HL-60 (cell line): Measurements from ENCODE around the gene ZMYND10.

Experiments used
- DNase-seq, 2 experiments: peaks; one replicate each; pipeline ENCODE4 v3.0.0-alpha.2; 2010 to 2020; ENCODE audit warnings: low read depth in 1 of 2, low spot score in 1 of 2
- H3K27ac ChIP-seq: fragments of 250-450 bp; sonication (Bioruptor Pico); replicated peaks from 2 replicates; pipeline ENCODE4 v1.5.1; 2020; ENCODE audit warnings: mild to moderate bottlenecking, moderate library complexity
- H3K27me3 ChIP-seq: fragments of 250-450 bp; sonication (Bioruptor Pico); 2 replicates; pipeline ENCODE4 v1.5.1; 2021; ENCODE audit warnings: mild to moderate bottlenecking, moderate library complexity; ENCODE audit not compliant: insufficient read depth, poor library complexity, severe bottlenecking
- H3K4me3 ChIP-seq: replicated peaks from 2 replicates; pipeline ENCODE4 v1.5.1; 2011; ENCODE audit warnings: mild to moderate bottlenecking, control low read depth, low read length; ENCODE audit not compliant: insufficient read depth
- CTCF ChIP-seq: IDR thresholded peaks from one replicate; pipeline ENCODE4 v1.5.1; 2011; ENCODE audit warnings: low read length, control low read depth, inconsistent platforms; ENCODE audit not compliant: insufficient read depth
- GABPA ChIP-seq: IDR thresholded peaks from 2 replicates; pipeline ENCODE4 v1.6.1; 2012; ENCODE audit warnings: low read depth
- POLR2AphosphoS5 ChIP-seq: IDR thresholded peaks from 2 replicates; pipeline ENCODE4 v1.6.1; 2012; ENCODE audit warnings: low read depth
- REST ChIP-seq: IDR thresholded peaks from 2 replicates; pipeline ENCODE4 v1.6.1; 2012; ENCODE audit warnings: low read depth; ENCODE audit not compliant: insufficient replicate concordance
- SPI1 ChIP-seq: IDR thresholded peaks from 2 replicates; pipeline ENCODE4 v1.6.1; 2012; ENCODE audit warnings: low read depth, mild to moderate bottlenecking, borderline replicate concordance

ZMYND10 gene

GRCh38 chr3:50294089-50294488 lies 51.4 kb downstream of the ZMYND10 start:
- Histone ChIP-seq H3K27me3 (no peaks in the 10 kb centered on the region), H3K4me3 (no peak overlapping the region), H3K27ac (no peak overlapping the region)
- TF ChIP-seq GABPA: no peak
- no peak for TF ChIP-seq POLR2AphosphoS5
- TF ChIP-seq SPI1: no peak
- TF ChIP-seq REST: no peak
- no peak for TF ChIP-seq CTCF
- no peak for DNase-seq

- no peak for TF ChIP-seq REST
- TF ChIP-seq CTCF: no peak
- no peak for TF ChIP-seq GABPA
- TF ChIP-seq SPI1: no peak
- no peak for TF ChIP-seq POLR2AphosphoS5
- no peak for DNase-seq
- no peak overlapping the region; the same call in 1 of the 2 replicates for H3K4me3 ChIP-seq
- H3K27ac ChIP-seq: peak overlapping the region; percentile 85
- no peaks in the 10 kb centered on the region for H3K27me3 ChIP-seq
These were observed 52.3 kb downstream of the ZMYND10 start for GRCh38 chr3:50293079-50293801.

- no peak for TF ChIP-seq SPI1
- TF ChIP-seq GABPA: peak; percentile 52; the same call in 1 of the 2 replicates
- TF ChIP-seq REST: peak; percentile 22
- peak; percentile 88 for TF ChIP-seq POLR2AphosphoS5
- no peak for TF ChIP-seq CTCF
- Histone ChIP-seq H3K27me3 (no peaks in the 10 kb centered on the region), H3K4me3 (peak within 1 kb of the TSS; percentile 92), H3K27ac (peak within 1 kb of the TSS; percentile 85)
- peak; percentile 98 for DNase-seq
These were observed 53.1 kb downstream of the ZMYND10 start, which contains the start of gene IFRD2 for GRCh38 chr3:50292159-50293078. Gene IFRD2 (minus strand): TSS chr3:50292429. CDS start chr3:50292274, 155 bp downstream.
